ENCODE measurements around the gene WDR53.
"Not testable (repeated sequence)": the region's sequence is repeated elsewhere in the genome, so short reads cannot be mapped to it uniquely, and the experiment has no call there.

Gene WDR53

DNA sequence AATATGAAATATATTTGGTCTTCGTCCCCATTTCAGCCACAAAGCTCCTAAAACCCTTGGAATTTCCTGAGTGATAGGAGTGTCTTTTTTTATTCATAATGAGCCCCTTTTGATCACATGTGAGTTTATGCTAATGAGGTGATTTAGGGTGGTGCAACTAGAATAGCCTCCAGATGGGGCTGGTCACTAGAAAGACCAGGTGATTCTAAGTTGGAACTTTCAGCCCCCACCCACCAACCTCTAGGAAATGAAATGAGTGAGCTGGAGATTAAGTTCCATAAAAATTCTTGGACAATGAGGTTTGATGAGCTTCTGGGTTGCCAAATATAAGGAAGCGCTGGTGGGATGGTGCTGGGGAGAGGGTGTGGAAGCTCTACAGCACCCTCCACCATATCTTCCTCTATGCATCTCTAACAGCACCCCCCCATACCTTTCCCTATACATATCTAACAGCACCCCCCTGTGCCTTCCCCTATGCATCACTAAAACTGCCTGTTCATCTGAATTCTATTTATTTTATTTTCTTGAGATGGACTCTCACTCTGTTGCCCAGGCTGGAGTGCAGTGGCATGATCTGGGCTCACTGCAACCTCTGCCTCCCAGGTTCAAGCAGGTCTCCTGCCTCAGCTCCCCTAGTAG lies 51.1 kb downstream of the WDR53 start:
- no peak for DNase-seq

GRCh38 chr3:196514913-196515621 lies 53.3 kb downstream of the WDR53 start, which contains the start of gene SMCO1:
TSS of gene SMCO1 (minus strand) at chr3:196515346. CDS start at chr3:196515209, 137 bp downstream.
- no peak for DNase-seq

DNA sequence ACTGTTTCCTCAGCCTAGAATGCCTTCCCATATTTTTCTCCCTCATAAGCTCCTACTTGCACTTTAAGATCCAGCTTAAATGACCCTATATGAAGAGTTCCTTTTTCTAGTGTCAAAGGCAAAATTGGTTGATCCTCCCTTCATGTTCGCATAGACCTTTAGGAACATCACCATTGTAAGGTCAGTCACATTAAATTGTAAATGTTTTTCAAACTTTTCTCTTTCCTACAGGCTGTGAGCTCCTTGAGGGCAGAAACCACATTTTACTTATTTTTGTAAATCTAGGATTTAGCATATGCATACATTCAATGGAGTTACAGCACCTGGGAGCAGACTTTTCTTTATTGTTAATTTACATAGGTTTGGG lies 54.0 kb downstream of the WDR53 start:
- DNase-seq, result no peak

DNA sequence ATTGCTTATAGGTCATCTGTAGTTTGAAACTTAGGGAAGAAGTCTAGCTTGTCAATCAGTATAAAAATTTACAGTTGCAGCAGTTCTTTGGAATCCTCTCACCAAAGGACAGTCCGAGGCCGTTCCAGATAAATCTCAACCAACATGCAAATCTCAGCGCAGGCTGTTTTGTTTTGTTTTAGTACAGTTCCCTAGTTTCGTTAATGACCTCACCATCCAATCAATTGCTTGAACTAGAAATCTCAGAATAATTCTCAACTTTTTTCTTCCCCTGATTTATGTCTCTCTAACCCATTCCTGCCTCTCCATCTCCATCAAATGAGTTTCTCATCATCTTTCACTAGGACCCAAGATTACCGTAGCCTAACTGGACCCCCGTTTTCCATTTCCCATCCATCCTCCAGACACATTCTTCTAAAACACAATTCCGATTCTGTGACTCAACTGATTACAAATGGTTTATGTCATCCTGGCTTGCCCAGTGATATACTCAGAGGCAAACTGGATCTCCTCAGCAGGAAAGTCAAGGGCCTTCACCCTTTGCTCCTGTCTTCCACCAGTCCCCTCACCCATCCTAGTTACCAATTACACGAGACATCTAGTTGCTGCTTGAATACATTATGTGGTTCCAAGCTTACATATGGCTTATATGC lies 54.5 kb downstream of the WDR53 start:
- no peak for DNase-seq

GRCh38 chr3:196511646-196512425 lies 56.5 kb downstream of the WDR53 start:
- DNase-seq, result peak; percentile 86

DNA sequence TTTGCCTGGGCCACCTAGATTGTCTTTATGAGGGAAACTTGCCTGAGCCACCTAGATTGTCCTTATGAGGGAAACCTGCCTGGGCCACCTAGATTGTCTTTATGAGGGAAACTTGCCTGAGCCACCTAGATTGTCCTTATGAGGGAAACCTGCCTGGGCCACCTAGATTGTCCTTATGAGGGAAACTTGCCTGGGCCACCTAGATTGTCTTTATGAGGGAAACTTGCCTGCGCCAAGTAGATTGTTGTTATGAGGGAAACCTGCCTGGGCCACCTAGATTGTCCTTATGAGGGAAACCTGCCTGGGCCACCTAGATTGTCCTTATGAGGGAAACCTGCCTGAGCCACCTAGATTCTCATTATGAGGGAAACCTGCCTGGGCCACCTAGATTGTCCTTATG lies 57.2 kb downstream of the WDR53 start:
- not testable (repeated sequence) for DNase-seq

- DNase-seq, result no peak
Measured at GRCh38 chr3:196506687-196507086, 61.7 kb downstream of the WDR53 start.

GRCh38 chr3:196504556-196504955 lies 63.8 kb downstream of the WDR53 start:
- no peak for DNase-seq
